Activated CD8-positive, alpha-beta memory T cell treated with anti-CD3 and anti-CD28 coated beads, Interleukin-2, amount 50 U/mL, for 4 hours (primary cell): Measurements from ENCODE around the gene C1RL.

Experiments used
- DNase-seq: peaks from one replicate; pipeline ENCODE4 v3.0.0-alpha.2; 2020

Gene C1RL

DNA sequence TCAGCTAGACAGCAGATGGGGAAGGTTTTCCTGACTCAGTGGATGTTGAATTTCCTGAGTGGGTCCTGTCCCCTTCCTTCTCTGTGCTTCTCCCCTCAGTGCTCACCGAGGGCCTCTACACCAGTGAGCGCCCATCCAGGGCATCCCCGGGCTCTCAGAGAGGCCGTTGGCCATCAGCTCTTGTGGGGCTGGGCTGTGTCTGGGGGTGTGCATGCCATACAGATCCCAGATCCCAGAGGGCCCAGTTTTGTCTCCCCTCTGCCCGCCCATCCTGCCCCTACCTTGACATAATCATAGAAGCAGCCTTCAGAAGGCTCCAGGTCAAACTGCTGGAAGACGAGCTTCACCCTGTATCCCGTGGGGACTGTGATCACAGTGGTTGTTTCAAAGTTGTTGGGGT, 17.8 kb downstream of the C1RL start:
- no peak for DNase-seq

DNA sequence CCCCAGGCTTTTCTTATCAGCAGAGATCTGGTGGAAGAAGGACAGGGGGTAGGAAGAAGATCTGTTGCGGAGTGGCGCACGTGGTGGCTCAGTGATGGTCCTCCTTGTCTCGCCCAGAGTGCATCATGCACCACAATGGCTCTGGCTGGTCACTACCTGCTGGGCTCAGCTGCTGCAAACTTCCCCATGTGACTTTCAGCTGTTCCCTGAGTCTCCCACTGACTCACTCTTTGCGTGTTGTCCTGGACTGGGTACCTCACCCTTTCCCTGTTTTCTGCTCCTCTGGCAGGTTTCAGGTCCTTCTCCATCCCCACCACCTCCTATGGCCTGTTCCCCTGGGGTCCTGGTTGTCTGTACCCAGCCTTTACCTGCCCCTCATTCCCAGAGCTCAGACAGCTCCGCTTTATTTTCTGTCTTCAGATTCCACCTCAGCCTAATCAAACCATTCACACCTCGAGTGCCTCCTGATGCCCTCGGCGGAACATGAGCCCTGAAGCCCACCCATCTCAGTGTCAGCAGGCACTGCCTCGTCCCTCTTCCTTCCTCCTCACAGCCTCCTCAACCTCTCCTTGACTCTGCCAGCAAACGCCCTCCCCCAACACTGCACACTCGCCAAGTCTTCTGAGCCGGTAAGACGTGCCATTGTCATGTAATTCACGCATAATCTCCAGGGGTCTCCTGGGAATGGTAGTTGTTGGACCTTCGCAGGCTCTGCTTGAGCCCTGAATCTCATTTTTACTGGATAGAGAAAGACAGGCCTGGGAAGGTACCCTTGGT, 18.6 kb downstream of the C1RL start:
- no peak for DNase-seq

DNA sequence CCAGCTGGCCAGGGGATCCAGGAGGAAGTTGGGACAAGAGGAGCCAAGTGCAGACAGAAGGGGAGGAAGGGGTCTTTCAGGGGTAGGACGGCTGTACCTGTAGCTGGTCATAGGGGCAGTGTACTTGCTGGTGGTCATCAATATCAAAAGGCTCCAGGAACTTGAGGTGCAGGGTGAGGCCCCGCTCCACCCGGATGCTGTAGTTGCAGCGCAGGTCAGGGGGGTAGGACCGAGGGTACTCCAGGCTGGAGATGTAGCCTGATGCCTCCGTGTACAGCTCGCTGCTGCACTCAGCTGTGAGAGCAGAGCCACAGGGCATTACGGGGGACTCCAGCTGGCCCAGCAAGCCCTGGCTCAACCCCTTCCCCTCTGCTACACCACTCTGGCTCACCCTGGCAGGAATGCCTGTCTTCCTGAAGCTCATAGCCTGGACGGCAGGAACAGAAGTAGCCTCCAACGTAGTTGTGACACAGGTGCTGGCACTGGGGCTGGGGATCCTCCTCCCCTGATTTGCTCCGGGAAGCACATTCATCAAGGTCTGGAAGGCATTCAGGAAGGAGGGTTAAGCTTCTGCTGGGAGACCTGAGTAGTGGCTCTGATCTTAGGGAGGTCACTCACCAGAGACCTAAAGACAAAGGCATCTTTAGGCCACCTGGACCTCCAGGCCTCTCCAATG, 19.7 kb downstream of the C1RL start:
- no peak for DNase-seq

DNA sequence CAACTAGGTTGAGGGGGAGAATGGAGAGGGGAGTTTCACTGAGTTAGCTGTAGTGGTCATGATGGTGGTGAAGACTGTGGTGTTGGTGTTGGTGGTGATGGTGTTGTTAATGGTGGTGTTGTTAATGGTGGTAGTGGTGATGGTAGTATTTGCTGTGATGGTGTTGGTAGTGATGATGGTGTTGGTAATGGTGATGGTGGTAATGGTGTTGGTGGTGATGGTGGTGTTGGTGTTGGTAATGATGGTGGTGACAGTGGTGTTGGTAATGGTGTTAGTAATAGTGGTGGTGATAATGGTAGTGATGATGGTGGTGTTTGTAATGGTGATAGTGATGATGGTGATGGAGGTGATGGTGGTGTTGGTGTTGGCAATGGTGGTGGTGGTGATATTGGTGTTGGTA, 25.9 kb downstream of the C1RL start:
- DNase-seq, result no peak

- DNase-seq, result no peak
These were observed 28.0 kb downstream of the C1RL start for GRCh38 chr12:7081037-7081436.

DNA sequence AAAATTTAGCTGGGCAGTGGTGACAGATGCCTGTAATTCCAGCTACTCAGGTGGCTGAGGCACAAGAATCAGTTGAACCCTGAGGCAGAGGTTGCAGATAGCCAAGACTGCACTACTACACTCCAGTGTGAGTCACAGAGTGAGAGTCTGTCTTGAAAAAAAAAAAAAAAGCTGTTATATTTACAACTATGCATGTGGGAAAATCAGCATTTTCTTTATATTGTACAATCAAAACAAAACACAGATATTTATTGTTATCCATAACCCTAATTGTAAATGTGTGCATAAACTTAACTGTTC, 29.2 kb downstream of the C1RL start:
- DNase-seq, result no peak

DNA sequence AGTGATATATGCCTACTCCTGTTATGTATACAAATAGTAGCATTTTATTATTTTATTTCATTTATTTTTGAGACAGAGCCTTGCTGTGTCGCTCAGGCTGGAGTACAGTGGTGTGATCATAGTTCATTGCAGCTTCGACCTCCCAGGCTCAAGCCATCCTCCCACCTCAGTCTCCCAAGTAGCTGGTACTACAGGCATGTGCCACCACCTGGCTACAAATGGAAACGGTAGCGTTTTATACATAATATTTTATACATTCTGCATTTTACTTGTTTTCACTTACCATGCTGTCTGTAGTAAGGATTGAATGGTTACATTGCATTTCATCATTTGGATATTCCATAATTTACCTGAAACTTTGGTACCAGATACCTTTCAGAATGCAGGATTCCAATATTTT, 30.9 kb downstream of the C1RL start:
- DNase-seq, result no peak

DNA sequence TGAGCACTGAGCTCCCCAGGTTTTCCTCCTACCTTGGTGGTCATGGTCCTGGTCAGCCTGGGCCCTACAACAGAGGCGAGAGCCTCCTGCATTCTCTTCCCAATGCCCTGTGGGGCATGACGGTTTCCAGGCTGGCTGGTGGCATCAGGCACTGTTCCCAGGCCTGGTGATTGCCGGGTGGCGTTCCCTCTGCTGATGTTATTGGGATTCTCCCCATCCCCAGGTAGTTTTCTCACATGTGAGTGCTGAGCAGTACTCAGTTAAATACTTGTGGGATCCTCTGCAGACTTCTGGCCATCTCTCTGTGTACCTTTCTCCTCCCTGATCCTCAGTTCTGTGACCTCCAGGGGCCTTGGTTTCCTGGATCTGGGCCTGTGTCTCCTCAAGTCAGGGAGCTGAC, 32.5 kb downstream of the C1RL start:
- no peak for DNase-seq

GRCh38 chr12:7075939-7076338, 33.1 kb downstream of the C1RL start:
- DNase-seq, result no peak

- no peak for DNase-seq
These were observed 33.5 kb downstream of the C1RL start for GRCh38 chr12:7075518-7075917.

- DNase-seq, result no peak
These were observed 35.1 kb downstream of the C1RL start for GRCh38 chr12:7073946-7074345.

GRCh38 chr12:7072554-7072953, 36.5 kb downstream of the C1RL start:
- DNase-seq, result no peak

- no peak for DNase-seq
These were observed 37.0 kb downstream of the C1RL start for GRCh38 chr12:7072035-7072434.

DNA sequence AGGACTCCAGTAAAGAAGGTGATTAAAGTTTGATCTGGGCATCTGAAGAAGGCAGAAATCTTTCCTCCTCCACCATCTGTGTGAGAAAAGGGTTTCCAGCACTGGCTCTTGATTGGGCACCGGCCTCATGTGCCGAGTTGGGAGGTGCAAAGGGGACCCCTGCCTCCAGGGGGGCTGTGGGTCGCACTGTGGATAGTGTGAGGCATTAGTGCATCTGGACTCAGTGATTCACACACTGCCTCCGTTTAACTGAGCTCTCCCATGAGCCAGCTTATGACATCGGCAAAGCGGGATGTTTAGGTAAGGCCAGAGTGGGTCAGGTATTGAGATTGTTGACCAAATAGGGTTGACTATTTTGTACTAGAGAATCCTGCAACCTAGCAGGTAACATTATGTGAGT, 39.6 kb downstream of the C1RL start:
- DNase-seq, result no peak

- no peak for DNase-seq
These were observed 40.0 kb downstream of the C1RL start for GRCh38 chr12:7068994-7069346.

- no peak for DNase-seq
These were observed 40.6 kb downstream of the C1RL start for GRCh38 chr12:7068240-7068993.

GRCh38 chr12:7067096-7067495, 41.9 kb downstream of the C1RL start:
- DNase-seq, result no peak

GRCh38 chr12:7066596-7066995, 42.4 kb downstream of the C1RL start:
- no peak for DNase-seq

DNA sequence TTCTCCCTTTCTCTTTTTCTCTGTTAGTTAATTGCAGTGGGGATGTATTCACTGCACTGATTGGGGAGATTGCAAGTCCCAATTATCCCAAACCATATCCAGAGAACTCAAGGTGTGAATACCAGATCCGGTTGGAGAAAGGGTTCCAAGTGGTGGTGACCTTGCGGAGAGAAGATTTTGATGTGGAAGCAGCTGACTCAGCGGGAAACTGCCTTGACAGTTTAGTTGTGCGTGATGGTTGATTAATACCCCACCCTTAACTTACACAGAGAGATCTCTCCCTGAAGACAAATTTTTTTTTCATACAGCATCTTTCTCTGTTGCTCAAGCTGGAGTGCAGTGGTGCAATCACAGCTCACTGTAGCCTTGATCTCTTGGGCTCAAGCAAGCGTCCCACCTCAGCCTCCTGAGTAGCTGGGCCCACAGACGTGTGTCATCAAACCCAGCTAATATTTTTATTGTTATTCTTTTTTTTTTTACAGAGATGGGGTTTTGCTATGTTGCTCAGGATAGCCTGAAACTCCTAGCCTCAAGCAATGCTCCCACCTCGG, 43.9 kb downstream of the C1RL start:
- DNase-seq, result no peak

DNA sequence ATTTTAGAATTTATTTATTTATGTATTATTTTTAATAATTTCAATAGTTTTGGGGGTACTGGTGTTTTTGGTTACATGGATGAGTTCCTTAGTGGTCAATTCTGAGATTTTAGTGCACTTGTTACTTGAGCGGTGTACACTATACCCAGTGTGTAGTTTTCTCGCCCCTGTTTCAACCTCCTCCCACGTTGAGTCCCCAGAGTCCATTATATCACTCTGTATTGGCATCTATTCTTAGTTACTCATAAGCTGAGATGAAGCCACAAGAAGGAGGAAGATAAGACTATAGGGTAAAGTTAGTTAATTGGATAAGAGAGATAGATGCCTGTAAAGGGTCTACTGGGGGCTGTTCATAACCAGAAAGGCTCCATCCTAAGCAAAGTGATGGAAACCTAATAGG, 44.5 kb downstream of the C1RL start:
- DNase-seq, result no peak

GRCh38 chr12:7061596-7061995, 47.4 kb downstream of the C1RL start:
- DNase-seq, result no peak

DNA sequence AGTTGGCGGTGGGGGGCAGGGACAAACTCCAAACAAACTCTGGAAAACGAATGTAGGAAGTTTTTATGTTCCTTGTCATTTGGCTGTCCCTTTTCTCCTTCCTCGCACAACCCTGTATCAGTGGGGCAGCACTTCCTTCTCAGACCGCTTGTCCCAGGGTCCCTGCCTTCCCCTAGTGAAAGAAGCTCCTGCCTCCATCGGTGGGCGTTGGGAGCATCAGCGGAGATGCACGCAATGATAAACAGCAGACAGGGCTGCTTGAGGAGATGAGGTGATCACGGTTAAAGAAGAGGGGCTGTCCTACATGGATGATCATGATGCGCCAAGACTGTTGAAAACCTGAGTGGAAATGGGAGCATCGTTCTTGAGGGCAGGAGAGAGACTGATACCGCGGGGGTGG, 47.9 kb downstream of the C1RL start:
- no peak for DNase-seq

GRCh38 chr12:7060353-7060954, 48.6 kb downstream of the C1RL start, which contains the start of gene C1S:
Gene C1S (plus strand): TSS chr12:7060718. CDS start chr12:7061913, 1,195 bp downstream.
- DNase-seq, result no peak

DNA sequence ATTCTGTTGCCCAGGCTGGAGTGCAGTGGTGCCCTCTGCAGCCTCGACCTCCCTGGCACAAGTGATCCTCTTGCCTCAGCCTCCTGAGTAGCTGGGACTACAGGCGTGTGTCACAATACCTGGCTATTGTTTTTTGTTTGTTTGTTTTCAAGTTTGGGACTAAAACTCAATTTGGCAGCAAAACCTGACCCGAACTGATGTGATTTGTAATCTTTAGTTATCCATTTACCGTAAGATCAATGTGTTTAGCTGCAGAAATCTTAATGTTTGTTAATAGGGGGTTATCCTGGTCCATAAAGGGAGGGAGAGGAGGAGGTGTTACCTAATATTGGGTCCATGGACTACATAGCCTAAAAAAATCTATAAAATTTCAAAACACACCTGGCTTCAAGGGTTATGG, 49.2 kb downstream of the C1RL start:
- no peak for DNase-seq
